GM12878 (cell line): ENCODE results near the gene TMEM121B. TPM values are rescaled to one million over a fixed set of nuclear protein-coding genes. Genes with fewer than 3 reads are reported as not detected.

Experiments used
- BACH1 ChIP-seq: fragments of 450-650 bp; IDR thresholded peaks from 2 replicates; pipeline ENCODE4 v1.6.1; 2017; ENCODE audit warnings: mild to moderate bottlenecking, borderline replicate concordance
- CHD2 ChIP-seq: IDR thresholded peaks from 2 replicates; pipeline ENCODE4 v1.6.1; 2011; ENCODE audit warnings: low read depth, low read length, improper control_type of control experiment, borderline replicate concordance
- CHD4 ChIP-seq: fragments of 200-600 bp; sonication (generic); IDR thresholded peaks from 2 replicates; pipeline ENCODE4 v1.6.1; 2016; ENCODE audit warnings: mild to moderate bottlenecking
- CREM ChIP-seq: IDR thresholded peaks from 2 replicates; pipeline ENCODE4 v1.6.1; 2014; ENCODE audit warnings: antibody characterized with exemption, low read depth
- FOXM1 ChIP-seq: IDR thresholded peaks from 2 replicates; pipeline ENCODE4 v1.6.1; 2012; ENCODE audit warnings: low read depth, mild to moderate bottlenecking, inconsistent platforms, low read length, moderate library complexity
- GATAD2B ChIP-seq: fragments of 450-650 bp; conservative IDR thresholded peaks from 2 replicates; pipeline ENCODE4 v1.6.1; 2017; ENCODE audit warnings: low read depth, mild to moderate bottlenecking, moderate library complexity
- IRF5 ChIP-seq: fragments of 450-650 bp; IDR thresholded peaks from 2 replicates; pipeline ENCODE4 v1.6.1; 2017; ENCODE audit warnings: borderline replicate concordance
- MAX ChIP-seq: IDR thresholded peaks from 2 replicates; pipeline ENCODE4 v1.6.1; 2012; ENCODE audit warnings: low read depth, low read length, improper control_type of control experiment
- NFXL1 ChIP-seq: fragments of 450-650 bp; IDR thresholded peaks from 2 replicates; pipeline ENCODE4 v1.6.1; 2017; ENCODE audit warnings: antibody characterized with exemption, mild to moderate bottlenecking, borderline replicate concordance
- NFYA ChIP-seq: IDR thresholded peaks from 2 replicates; pipeline ENCODE4 v1.6.1; 2011; ENCODE audit warnings: low read depth, mild to moderate bottlenecking, low read length, improper control_type of control experiment, borderline replicate concordance
- RBBP5 ChIP-seq: fragments of 200-600 bp; sonication (generic); conservative IDR thresholded peaks from 2 replicates; pipeline ENCODE4 v1.6.1; 2016
- SKIL ChIP-seq: fragments of 450-650 bp; IDR thresholded peaks from 2 replicates; pipeline ENCODE4 v1.6.1; 2017; ENCODE audit warnings: mild to moderate bottlenecking, low read depth, inconsistent platforms; ENCODE audit not compliant: poor library complexity, severe bottlenecking
- SMAD5 ChIP-seq: IDR thresholded peaks from 2 replicates; pipeline ENCODE4 v1.6.1; 2016; ENCODE audit warnings: antibody characterized with exemption, low read depth
- SMC3 ChIP-seq: IDR thresholded peaks from 2 replicates; pipeline ENCODE4 v1.6.1; 2011; ENCODE audit warnings: low read length, improper control_type of control experiment, borderline replicate concordance
- SP1 ChIP-seq: IDR thresholded peaks from one replicate; pipeline ENCODE4 v1.6.1; 2011; ENCODE audit warnings: low read depth, low read length
- SUZ12 ChIP-seq: fragments of 200-600 bp; sonication (generic); IDR thresholded peaks from one replicate; pipeline ENCODE4 v1.6.1; 2018; ENCODE audit warnings: antibody characterized with exemption, mild to moderate bottlenecking; ENCODE audit not compliant: unreplicated experiment
- TCF3 ChIP-seq: IDR thresholded peaks from 2 replicates; pipeline ENCODE4 v1.6.1; 2012; ENCODE audit warnings: low read depth, mild to moderate bottlenecking, low read length, borderline replicate concordance; ENCODE audit not compliant: insufficient read depth
- ZBTB11 ChIP-seq: fragments of 450-650 bp; formaldehyde crosslinking; IDR thresholded peaks from 2 replicates; pipeline ENCODE4 v1.5.0; 2022; ENCODE audit warnings: mild to moderate bottlenecking, missing genetic modification characterization
- ZNF274 ChIP-seq: IDR thresholded peaks from one replicate; pipeline ENCODE4 v1.8.0; 2011; ENCODE audit not compliant: insufficient read length, insufficient read depth
- ZNF622 ChIP-seq: fragments of 450-650 bp; IDR thresholded peaks from 2 replicates; pipeline ENCODE4 v1.6.1; 2017; ENCODE audit warnings: mild to moderate bottlenecking, inconsistent platforms
- ZZZ3 ChIP-seq: IDR thresholded peaks from 2 replicates; pipeline ENCODE4 v1.6.1; 2011; ENCODE audit warnings: low read depth; ENCODE audit not compliant: control insufficient read depth, insufficient read length
- polyA plus RNA-seq, 11 experiments: library from polyadenylated mRNA; depleted of rRNA in 4 of 11; unstranded in 6 of 11; stranded (reverse) in 5 of 11; fragments of >200 nt; fragmentation: Nextera tagmentation in 4 of 11; fragmentation: Illumina TruSeq in 1 of 11; extraction: Ambion mirVana in 4 of 11; extraction: Trizol in 1 of 11; gene quantifications; 1 replicate in 1 of 11; 2 replicates in 10 of 11; pipeline versions ENCODE4 v1.2.1 to v1.2.3, GENCODE V29; 2011 to 2016; ENCODE audit warnings: inconsistent platforms in 2 of 11, missing spikeins in 2 of 11, low read depth in 1 of 11
- total RNA-seq, 4 experiments: library from RNA; depleted of rRNA in 3 of 4; stranded (reverse); fragments of >200 nt in 3 of 4; fragmentation: Illumina TruSeq in 1 of 4; extraction: Trizol in 1 of 4; gene quantifications; 2 replicates each; pipeline versions ENCODE4 v1.2.1 to v1.2.3, GENCODE V29; 2013 to 2021

Gene TMEM121B
- total and polyA plus RNA-seq, 10 of the 15 experiments (the other 5 are each of a cell fraction or from before 2014, with no cell fraction given) = 0.02 to 0.10 (median 0.06) TPM; not detected in 5

GRCh38 chr22:17084554-17085276, 36.4 kb downstream of the TMEM121B start, which contains the start of gene IL17RA (continued):
- TF ChIP-seq SP1 (peak; percentile 13), CHD2 (peak; percentile 56), RBBP5 (no peak), SMAD5 (no peak), ZBTB11 (CRISPR knock-in tag) (no peak), NFXL1 (no peak), ZNF622 (no peak), TCF3 (peak; percentile 67; the same call in 1 of the 2 replicates), SMC3 (no peak), IRF5 (no peak), GATAD2B (peak; percentile 76), NFYA (no peak), MAX (peak; percentile 56; the same call in 1 of the 2 replicates), FOXM1 (no peak), BACH1 (peak; percentile 34), SKIL (no peak), ZNF274 (no peak), CREM (no peak), CHD4 (no peak), SUZ12 (no peak), ZZZ3 (no peak)
